ENCODE data around the gene FBXO3.

DNA sequence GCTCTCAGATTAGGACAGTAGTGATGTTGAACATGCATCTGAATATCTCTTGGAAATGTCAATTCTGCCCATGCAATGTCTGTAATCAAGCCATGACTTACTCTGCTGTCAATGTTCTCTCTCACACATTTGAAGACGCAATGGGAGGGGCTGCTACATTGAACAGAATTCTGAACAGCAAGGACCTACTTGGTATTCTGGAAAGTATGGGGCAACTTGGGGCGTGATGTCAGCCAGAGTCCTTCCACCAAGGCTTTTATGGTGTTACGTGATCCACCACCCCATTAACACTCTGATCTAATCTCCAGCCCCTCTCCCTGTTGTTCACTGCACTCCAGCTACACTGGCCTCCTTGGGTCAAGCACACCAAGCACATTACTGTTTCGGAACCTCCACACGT, 31.0 kb downstream of the FBXO3 start:
- no peak for TF ChIP-seq EGR1 (IDR thresholded peaks at IDR 0.05; ENCODE audit: low read depth)
- TF ChIP-seq CTCF (IDR thresholded peaks at IDR 0.05 in 2 of 3, conservative IDR thresholded peaks at IDR 0.05 in 1 of 3; ENCODE audit: borderline replicate concordance in 1 of 3, insufficient read depth in 1 of 3, low read depth in 2 of 3, low read length in 2 of 3): no peak
- TF ChIP-seq JUND (IDR thresholded peaks at IDR 0.05): no peak
- no peak for TF ChIP-seq FOSL1 (IDR thresholded peaks at IDR 0.05; ENCODE audit: low read depth)
- TF ChIP-seq POLR2A (IDR thresholded peaks at IDR 0.05; ENCODE audit: borderline replicate concordance, extremely low read depth, insufficient read depth, insufficient read length): no peak
- TF ChIP-seq, protein P1, sequence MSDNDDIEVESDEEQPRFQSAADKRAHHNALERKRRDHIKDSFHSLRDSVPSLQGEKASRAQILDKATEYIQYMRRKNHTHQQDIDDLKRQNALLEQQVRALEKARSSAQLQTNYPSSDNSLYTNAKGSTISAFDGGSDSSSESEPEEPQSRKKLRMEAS (IDR thresholded peaks at IDR 0.05): no peak
- TF ChIP-seq POLR2AphosphoS5 (IDR thresholded peaks at IDR 0.05; ENCODE audit: low read depth, low read length): no peak
- no peak for TF ChIP-seq SIN3A (IDR thresholded peaks at IDR 0.05; ENCODE audit: low read depth)
